Glutamatergic neuron (in vitro differentiated cells): ENCODE results near the gene NAPA. TPM values are rescaled to one million over a fixed set of nuclear protein-coding genes. Genes with fewer than 3 reads are reported as not detected.
A peak's percentile ranks its signal among the peaks of the same experiment; 100 is the strongest.

ENCODE experiments used
- DNase-seq: peaks from one replicate; pipeline ENCODE4 v3.0.0; 2022
- H3K27ac Mint-ChIP-seq: one replicate; pipeline ENCODE4 v1.8.0; 2020; ENCODE audit warnings: mild to moderate bottlenecking, mixed read lengths, inconsistent platforms; ENCODE audit not compliant: unreplicated experiment
- H3K27me3 Mint-ChIP-seq: one replicate; pipeline ENCODE4 v1.8.0; 2020; ENCODE audit warnings: mild to moderate bottlenecking, moderate library complexity, mixed read lengths, inconsistent platforms; ENCODE audit not compliant: unreplicated experiment
- H3K36me3 Mint-ChIP-seq: one replicate; pipeline ENCODE4 v1.8.0; 2020; ENCODE audit warnings: mild to moderate bottlenecking, mixed read lengths, inconsistent platforms; ENCODE audit not compliant: unreplicated experiment
- H3K4me1 Mint-ChIP-seq: one replicate; pipeline ENCODE4 v1.8.0; 2020; ENCODE audit warnings: mild to moderate bottlenecking, low read depth, mixed read lengths, inconsistent platforms; ENCODE audit not compliant: unreplicated experiment
- H3K4me3 Mint-ChIP-seq: one replicate; pipeline ENCODE4 v1.8.0; 2020; ENCODE audit warnings: mild to moderate bottlenecking, mixed read lengths, inconsistent platforms; ENCODE audit not compliant: unreplicated experiment
- H3K9me3 Mint-ChIP-seq: one replicate; pipeline ENCODE4 v1.8.0; 2020; ENCODE audit warnings: mild to moderate bottlenecking, moderate library complexity, mixed read lengths, inconsistent platforms; ENCODE audit not compliant: unreplicated experiment
- CTCF ChIP-seq: fragments of 200-600 bp; sonication (generic); IDR thresholded peaks from one replicate; pipeline ENCODE4 v1.5.0; 2021; ENCODE audit not compliant: partially characterized antibody, unreplicated experiment
- long read RNA-seq: library from polyadenylated mRNA; unstranded; transcript quantifications from one replicate; pipeline ENCODE4 v2.0.0, GENCODE V29; 2020; ENCODE audit not compliant: unreplicated experiment
- total RNA-seq: library from RNA; stranded (reverse); fragmentation: NEBNext Ultra II Directional; extraction: Animal tissue kit (Norgen Biotek cat#: 25700); gene quantifications from one replicate; pipeline ENCODE4 v1.2.1, GENCODE V29; 2021; ENCODE audit not compliant: unreplicated experiment

NAPA gene
- total RNA-seq: 262 TPM
- long read RNA-seq, transcript NAPA-205 (9 exons, 1,417 nt): minor isoform, 13 of 253 reads
- long read RNA-seq, transcript NAPA-201 (11 exons, 1,839 nt): major isoform, 217 of 253 reads
- long read RNA-seq, partial matches to known transcripts: 5 of 253 reads
- long read RNA-seq, other reads (novel, unspliced or antisense): 18 of 253 reads

- H3K27ac Mint-ChIP-seq: peak within 1 kb of the TSS; percentile 97
- no peaks in the 10 kb centered on the region for H3K36me3 Mint-ChIP-seq
- peak; percentile 100 for DNase-seq
- peaks cover 34% of the 10 kb centered on the region for H3K9me3 Mint-ChIP-seq
- peaks cover 22% of the 10 kb centered on the region for H3K27me3 Mint-ChIP-seq
- H3K4me3 Mint-ChIP-seq: peak within 1 kb of the TSS; percentile 90
- TF ChIP-seq CTCF: no peak
- H3K4me1 Mint-ChIP-seq: peaks cover 36% of the 10 kb centered on the region
Observed at GRCh38 chr19:47514869-47515588, at the start of gene NAPA. Gene NAPA (minus strand): TSS chr19:47515063. CDS start chr19:47514940, 123 bp downstream.

GRCh38 chr19:47564081-47564480 is 49.2 kb upstream of the NAPA start:
- Mint-ChIP-seq H3K36me3 (no peaks in the 10 kb centered on the region), H3K27ac (no peak overlapping the region), H3K4me3 (no peak overlapping the region), H3K4me1 (no peaks in the 10 kb centered on the region), H3K9me3 (peaks cover 2% of the 10 kb centered on the region), H3K27me3 (peaks cover 8% of the 10 kb centered on the region)
- no peak for DNase-seq
- no peak for TF ChIP-seq CTCF

DNA sequence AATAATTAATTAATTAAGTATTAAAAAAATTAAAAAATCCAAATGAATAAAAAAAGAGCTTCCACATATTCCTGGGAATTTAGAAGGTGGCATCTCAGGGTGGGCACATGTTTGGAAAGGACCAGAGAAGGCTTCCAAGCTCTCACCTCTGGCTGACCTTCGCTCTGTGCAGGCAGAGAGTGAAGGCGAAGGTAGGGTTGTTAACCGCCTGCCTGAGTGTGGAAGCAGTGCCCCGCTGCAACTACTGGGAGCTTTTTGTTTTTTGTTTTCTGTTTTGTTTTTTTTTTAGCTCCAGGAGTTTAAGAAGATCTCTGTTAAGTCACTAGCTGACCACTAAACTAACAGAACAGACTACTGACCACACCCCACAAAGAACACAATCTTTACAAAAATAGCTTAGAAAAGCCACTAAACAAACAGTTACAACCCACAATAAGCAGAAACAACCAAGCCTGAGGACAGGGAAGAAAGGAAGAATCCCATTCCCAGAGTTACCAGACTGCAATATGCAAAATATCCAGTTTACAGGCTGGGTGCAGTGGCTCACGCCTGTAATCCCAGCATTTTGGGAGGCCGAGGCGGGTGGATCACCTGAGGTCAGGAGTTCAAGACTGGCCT is 46.7 kb upstream of the NAPA start:
- Mint-ChIP-seq H3K36me3 (no peaks in the 10 kb centered on the region), H3K27me3 (peaks cover 8% of the 10 kb centered on the region), H3K27ac (no peak overlapping the region), H3K4me1 (no peaks in the 10 kb centered on the region), H3K9me3 (peaks cover 2% of the 10 kb centered on the region), H3K4me3 (no peak overlapping the region)
- TF ChIP-seq CTCF: no peak
- DNase-seq: no peak

DNA sequence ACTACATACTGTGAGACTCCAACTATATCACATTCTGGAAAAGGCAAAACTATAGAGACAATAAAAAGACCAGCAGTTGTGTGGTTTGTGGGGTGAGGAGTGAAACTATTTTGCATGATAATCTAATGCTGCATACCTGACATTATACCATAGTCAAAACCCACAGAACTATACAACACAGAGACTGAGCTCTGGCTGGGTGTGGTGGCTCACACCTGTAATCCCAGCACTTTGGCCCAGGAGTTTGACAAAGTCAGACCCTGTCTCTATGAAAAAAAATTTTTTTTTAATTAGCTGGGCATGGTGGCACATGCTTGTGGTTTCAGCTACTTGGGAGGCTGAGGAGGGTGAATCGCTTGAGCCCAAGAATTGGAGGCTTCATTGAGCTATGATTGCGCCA is 46.1 kb upstream of the NAPA start:
- H3K27ac Mint-ChIP-seq: no peak overlapping the region
- no peaks in the 10 kb centered on the region for H3K36me3 Mint-ChIP-seq
- H3K4me3 Mint-ChIP-seq: no peak overlapping the region
- DNase-seq: no peak
- no peaks in the 10 kb centered on the region for H3K4me1 Mint-ChIP-seq
- H3K9me3 Mint-ChIP-seq: peaks cover 2% of the 10 kb centered on the region
- TF ChIP-seq CTCF: no peak
- H3K27me3 Mint-ChIP-seq: peaks cover 8% of the 10 kb centered on the region

GRCh38 chr19:47550129-47550528 is 35.3 kb upstream of the NAPA start:
- DNase-seq: no peak
- H3K4me3 Mint-ChIP-seq: no peak overlapping the region

More at GRCh38 chr19:47550129-47550528, 35.3 kb upstream of the NAPA start:
- no peaks in the 10 kb centered on the region for H3K9me3 Mint-ChIP-seq
- H3K4me1 Mint-ChIP-seq: no peaks in the 10 kb centered on the region
- TF ChIP-seq CTCF: no peak
- H3K27me3 Mint-ChIP-seq: no peaks in the 10 kb centered on the region
- no peak overlapping the region for H3K27ac Mint-ChIP-seq
- H3K36me3 Mint-ChIP-seq: no peaks in the 10 kb centered on the region
